ENCODE measurements around the gene HNRNPM.

GRCh38 chr19:8531470-8531869 lies 86.7 kb downstream of the HNRNPM start:
- no peak for TF ChIP-seq ARNTL (CRISPR knock-in tag; IDR thresholded peaks at IDR 0.05; ENCODE audit: borderline replicate concordance, low read depth)
- no peak for TF ChIP-seq POU6F1 (CRISPR knock-in tag; IDR thresholded peaks at IDR 0.05; ENCODE audit: borderline replicate concordance, low read depth)
- TF ChIP-seq PPARA (CRISPR knock-in tag; IDR thresholded peaks at IDR 0.05; ENCODE audit: borderline replicate concordance), result no peak
- no peak for TF ChIP-seq RARB (CRISPR knock-in tag; IDR thresholded peaks at IDR 0.05)
- TF ChIP-seq PATZ1 (CRISPR knock-in tag; IDR thresholded peaks at IDR 0.05; ENCODE audit: borderline replicate concordance), result no peak
- no peak for TF ChIP-seq BACH2 (CRISPR knock-in tag; IDR thresholded peaks at IDR 0.05; ENCODE audit: borderline replicate concordance)
- no peak for TF ChIP-seq ZNF70 (CRISPR knock-in tag; IDR thresholded peaks at IDR 0.05)
- TF ChIP-seq CREB5 (CRISPR knock-in tag; IDR thresholded peaks at IDR 0.05; ENCODE audit: low read depth), result no peak
- TF ChIP-seq ZFP30 (CRISPR knock-in tag; IDR thresholded peaks at IDR 0.05), result no peak
- TF ChIP-seq ISL1 (CRISPR knock-in tag; IDR thresholded peaks at IDR 0.05), result no peak
- no peak for TF ChIP-seq TOX (CRISPR knock-in tag; IDR thresholded peaks at IDR 0.05; ENCODE audit: borderline replicate concordance)

All from SK-N-SH treated with all-trans-retinoic acid at 6 μM for 48 hours (cell line).